Activated CD4-positive, alpha-beta T cell treated with anti-CD3 and anti-CD28 coated beads for 24 hours (primary cell): ENCODE results near the gene RCSD1.
A peak's percentile ranks its signal among the peaks of the same experiment; 100 is the strongest.

Experiments used
- DNase-seq, 2 donors: peaks; one replicate each; pipeline ENCODE4 v3.0.0-alpha.2; 2020; ENCODE audit warnings: low read depth in 2 of 2

Gene RCSD1

GRCh38 chr1:167668108-167668507 lies 38.1 kb downstream of the RCSD1 start:
- no peak for DNase-seq

GRCh38 chr1:167669209-167670124 lies 39.4 kb downstream of the RCSD1 start:
- no peak for DNase-seq

GRCh38 chr1:167670563-167670962 lies 40.5 kb downstream of the RCSD1 start:
- no peak for DNase-seq

GRCh38 chr1:167671727-167672511 lies 41.9 kb downstream of the RCSD1 start:
- DNase-seq: no peak

GRCh38 chr1:167672831-167673230 lies 42.8 kb downstream of the RCSD1 start:
- no peak for DNase-seq

GRCh38 chr1:167673265-167673664 lies 43.2 kb downstream of the RCSD1 start:
- no peak for DNase-seq

- DNase-seq: no peak
These were observed 44.1 kb downstream of the RCSD1 start for GRCh38 chr1:167674156-167674555.

- DNase-seq: no peak
These were observed 45.4 kb downstream of the RCSD1 start for GRCh38 chr1:167675440-167675839.

GRCh38 chr1:167676205-167676915 lies 46.3 kb downstream of the RCSD1 start:
- DNase-seq: no peak

GRCh38 chr1:167676916-167677848 lies 47.1 kb downstream of the RCSD1 start:
- no peak for DNase-seq

- no peak for DNase-seq
These were observed 48.4 kb downstream of the RCSD1 start for GRCh38 chr1:167678422-167678821.

GRCh38 chr1:167678838-167679237 lies 48.8 kb downstream of the RCSD1 start:
- no peak for DNase-seq

- no peak for DNase-seq
These were observed 49.7 kb downstream of the RCSD1 start for GRCh38 chr1:167679714-167680113.

GRCh38 chr1:167681024-167681423 lies 51.0 kb downstream of the RCSD1 start:
- DNase-seq: no peak

GRCh38 chr1:167681451-167682098 lies 51.5 kb downstream of the RCSD1 start:
- DNase-seq: no peak

GRCh38 chr1:167683226-167683625 lies 53.2 kb downstream of the RCSD1 start:
- DNase-seq: no peak

GRCh38 chr1:167683641-167684502 lies 53.8 kb downstream of the RCSD1 start:
- DNase-seq: no peak

GRCh38 chr1:167685844-167686243 lies 55.8 kb downstream of the RCSD1 start:
- DNase-seq: no peak

GRCh38 chr1:167687919-167688519 lies 58.0 kb downstream of the RCSD1 start:
- DNase-seq: peak; percentile 78 to 85
